Effector CD4-positive, alpha-beta T cell (primary cell): Measurements from ENCODE around the gene GTF2H2C.
"Not testable (repeated sequence)": the region's sequence is repeated elsewhere in the genome, so short reads cannot be mapped to it uniquely, and the experiment has no call there.

Experiments used
- DNase-seq: peaks from one replicate; pipeline ENCODE4 v3.0.0-alpha.2; 2020
- total RNA-seq: gene quantifications from one replicate; lab custom pipeline; 2026; lab: John Stamatoyannopoulos, UW

The GTF2H2C gene
- total RNA-seq, result 5.8 reads per million, percentile 22 among the genes with 10 or more reads in this experiment

- peak; percentile 58 for DNase-seq
Measured at GRCh38 chr5:69559908-69560330, at the start of gene GTF2H2C. Gene GTF2H2C (plus strand): TSS chr5:69560191. CDS start chr5:69565133, 4,942 bp downstream.

- DNase-seq, result no peak
Measured at GRCh38 chr5:69510694-69511093, 49.3 kb upstream of the GTF2H2C start.

- DNase-seq, result no peak
Measured at GRCh38 chr5:69512740-69513260, 47.2 kb upstream of the GTF2H2C start.

- not testable (repeated sequence) for DNase-seq
Measured at GRCh38 chr5:69515570-69515969, 44.4 kb upstream of the GTF2H2C start.

- no peak for DNase-seq
Measured at GRCh38 chr5:69516769-69517168, 43.2 kb upstream of the GTF2H2C start.

GRCh38 chr5:69517763-69518212 is 42.2 kb upstream of the GTF2H2C start:
- no peak for DNase-seq

GRCh38 chr5:69519285-69519684 is 40.7 kb upstream of the GTF2H2C start:
- DNase-seq, result no peak

GRCh38 chr5:69522035-69522434 is 38.0 kb upstream of the GTF2H2C start:
- DNase-seq, result no peak

GRCh38 chr5:69525490-69525889 is 34.5 kb upstream of the GTF2H2C start:
- DNase-seq, result no peak

- DNase-seq, result no peak
Measured at GRCh38 chr5:69526660-69527059, 33.3 kb upstream of the GTF2H2C start.

- DNase-seq, result no peak
Measured at GRCh38 chr5:69527128-69527770, 32.7 kb upstream of the GTF2H2C start.

- DNase-seq, result no peak
Measured at GRCh38 chr5:69528035-69528434, 32.0 kb upstream of the GTF2H2C start.

- DNase-seq, result no peak
Measured at GRCh38 chr5:69528609-69529008, 31.4 kb upstream of the GTF2H2C start.

GRCh38 chr5:69530561-69531405 is 29.2 kb upstream of the GTF2H2C start:
- DNase-seq, result no peak

- DNase-seq, result no peak
Measured at GRCh38 chr5:69531406-69531801, 28.6 kb upstream of the GTF2H2C start.

- DNase-seq, result not testable (repeated sequence)
Measured at GRCh38 chr5:69537911-69538310, 22.1 kb upstream of the GTF2H2C start.

GRCh38 chr5:69538735-69539134 is 21.3 kb upstream of the GTF2H2C start:
- not testable (repeated sequence) for DNase-seq

GRCh38 chr5:69541347-69541746 is 18.6 kb upstream of the GTF2H2C start:
- DNase-seq, result not testable (repeated sequence)

- not testable (repeated sequence) for DNase-seq
Measured at GRCh38 chr5:69542838-69543618, 17.0 kb upstream of the GTF2H2C start.

- DNase-seq, result not testable (repeated sequence)
Measured at GRCh38 chr5:69544602-69545001, 15.4 kb upstream of the GTF2H2C start.

GRCh38 chr5:69560587-69561431 is 818 bp downstream of the GTF2H2C start:
- DNase-seq, result not testable (repeated sequence)

GRCh38 chr5:69566172-69566571 is 6.2 kb downstream of the GTF2H2C start:
- not testable (repeated sequence) for DNase-seq
